Mesothelial cell of epicardium (in vitro differentiated cells): ENCODE measurements around the gene CENPI. TPM values are rescaled to one million over a fixed set of nuclear protein-coding genes. Genes with fewer than 3 reads are reported as not detected.
A peak's percentile ranks its signal among the peaks of the same experiment; 100 is the strongest.
"Not testable (repeated sequence)": the region's sequence is repeated elsewhere in the genome, so short reads cannot be mapped to it uniquely, and the experiment has no call there.

ENCODE experiments used
- DNase-seq, 2 experiments: peaks; one replicate each; pipeline ENCODE4 v3.0.0; 2021; ENCODE audit warnings: low spot score in 2 of 2; ENCODE audit not compliant: unreplicated experiment in 2 of 2
- H3K27ac Mint-ChIP-seq: 2 replicates; pipeline ENCODE4 v1.8.0; 2021; ENCODE audit warnings: mixed read lengths
- H3K27me3 Mint-ChIP-seq: 2 replicates; pipeline ENCODE4 v1.8.0; 2021; ENCODE audit warnings: low read depth, mixed read lengths
- H3K36me3 Mint-ChIP-seq: 2 replicates; pipeline ENCODE4 v1.8.0; 2021; ENCODE audit warnings: mixed read lengths
- H3K4me1 Mint-ChIP-seq: 2 replicates; pipeline ENCODE4 v1.8.0; 2021; ENCODE audit warnings: mixed read lengths
- H3K4me3 Mint-ChIP-seq: 2 replicates; pipeline ENCODE4 v1.8.0; 2021; ENCODE audit warnings: mild to moderate bottlenecking, moderate library complexity, mixed read lengths
- H3K9me3 Mint-ChIP-seq: 2 replicates; pipeline ENCODE4 v1.8.0; 2021; ENCODE audit warnings: mixed read lengths
- total RNA-seq: library from RNA; stranded (reverse); gene quantifications from 3 replicates; pipeline ENCODE4 v1.2.1, GENCODE V29; 2021
- TF ChIP-seq, protein P1 (sequence below): fragments of 200-600 bp; sonication (generic); IDR thresholded peaks from one replicate; pipeline ENCODE4 v1.5.0; 2021; ENCODE audit warnings: antibody characterized with exemption; ENCODE audit not compliant: unreplicated experiment

The CENPI gene, protein sequence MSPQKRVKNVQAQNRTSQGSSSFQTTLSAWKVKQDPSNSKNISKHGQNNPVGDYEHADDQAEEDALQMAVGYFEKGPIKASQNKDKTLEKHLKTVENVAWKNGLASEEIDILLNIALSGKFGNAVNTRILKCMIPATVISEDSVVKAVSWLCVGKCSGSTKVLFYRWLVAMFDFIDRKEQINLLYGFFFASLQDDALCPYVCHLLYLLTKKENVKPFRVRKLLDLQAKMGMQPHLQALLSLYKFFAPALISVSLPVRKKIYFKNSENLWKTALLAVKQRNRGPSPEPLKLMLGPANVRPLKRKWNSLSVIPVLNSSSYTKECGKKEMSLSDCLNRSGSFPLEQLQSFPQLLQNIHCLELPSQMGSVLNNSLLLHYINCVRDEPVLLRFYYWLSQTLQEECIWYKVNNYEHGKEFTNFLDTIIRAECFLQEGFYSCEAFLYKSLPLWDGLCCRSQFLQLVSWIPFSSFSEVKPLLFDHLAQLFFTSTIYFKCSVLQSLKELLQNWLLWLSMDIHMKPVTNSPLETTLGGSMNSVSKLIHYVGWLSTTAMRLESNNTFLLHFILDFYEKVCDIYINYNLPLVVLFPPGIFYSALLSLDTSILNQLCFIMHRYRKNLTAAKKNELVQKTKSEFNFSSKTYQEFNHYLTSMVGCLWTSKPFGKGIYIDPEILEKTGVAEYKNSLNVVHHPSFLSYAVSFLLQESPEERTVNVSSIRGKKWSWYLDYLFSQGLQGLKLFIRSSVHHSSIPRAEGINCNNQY
- 7.7 to 9.6 TPM (median 8.3 TPM) in 3 replicates for total RNA-seq

DNA sequence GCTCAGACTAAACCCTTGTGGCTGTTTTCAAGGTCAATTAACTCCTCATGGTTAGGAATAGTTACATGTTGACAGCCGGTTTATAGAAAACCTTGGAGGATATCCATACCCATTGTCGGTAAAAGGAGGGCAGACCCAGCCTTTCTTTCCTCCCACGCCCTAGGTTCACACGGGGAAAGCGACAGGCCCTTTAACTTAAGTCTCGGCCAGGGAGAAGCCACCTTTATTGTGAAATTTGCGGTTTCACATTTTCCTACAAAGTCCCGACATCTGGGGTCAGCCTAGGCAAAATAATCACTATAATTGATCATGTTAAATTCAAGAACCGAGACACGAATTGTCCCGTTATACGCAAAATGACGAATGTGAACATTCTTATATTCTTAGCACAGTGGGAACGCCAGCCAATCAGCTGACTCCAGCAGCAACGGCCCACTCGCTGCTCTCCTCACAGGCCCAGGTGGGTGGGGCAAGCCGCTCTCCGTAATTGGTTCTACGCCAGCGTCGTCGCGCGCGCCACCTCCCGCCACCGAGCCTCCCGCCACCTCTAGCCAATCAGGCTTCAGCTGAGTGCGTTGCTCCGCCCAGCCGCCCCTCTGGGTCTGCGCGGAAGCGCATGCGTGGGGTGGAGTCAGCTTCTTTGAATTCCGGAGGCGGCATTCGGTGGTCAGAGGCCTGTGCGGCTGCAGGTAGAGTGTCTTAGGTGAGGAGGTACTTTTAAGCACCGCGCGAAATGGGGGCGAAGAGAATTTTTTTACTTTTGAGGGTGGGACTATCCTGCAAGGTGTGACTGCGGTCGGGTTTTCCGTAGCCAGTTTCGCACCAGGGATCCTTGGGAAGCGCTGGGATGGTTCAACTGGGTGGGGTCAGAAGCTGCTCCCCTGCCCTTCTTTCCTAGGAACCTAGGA lies at the start of gene CENPI:
CENPI (plus strand) TSS at position 659 of the 908 bp plus-strand sequence. CDS start 2,867 bp downstream, outside the sequence.
- peak; percentile 82 to 94 for DNase-seq
- TF ChIP-seq, protein P1, sequence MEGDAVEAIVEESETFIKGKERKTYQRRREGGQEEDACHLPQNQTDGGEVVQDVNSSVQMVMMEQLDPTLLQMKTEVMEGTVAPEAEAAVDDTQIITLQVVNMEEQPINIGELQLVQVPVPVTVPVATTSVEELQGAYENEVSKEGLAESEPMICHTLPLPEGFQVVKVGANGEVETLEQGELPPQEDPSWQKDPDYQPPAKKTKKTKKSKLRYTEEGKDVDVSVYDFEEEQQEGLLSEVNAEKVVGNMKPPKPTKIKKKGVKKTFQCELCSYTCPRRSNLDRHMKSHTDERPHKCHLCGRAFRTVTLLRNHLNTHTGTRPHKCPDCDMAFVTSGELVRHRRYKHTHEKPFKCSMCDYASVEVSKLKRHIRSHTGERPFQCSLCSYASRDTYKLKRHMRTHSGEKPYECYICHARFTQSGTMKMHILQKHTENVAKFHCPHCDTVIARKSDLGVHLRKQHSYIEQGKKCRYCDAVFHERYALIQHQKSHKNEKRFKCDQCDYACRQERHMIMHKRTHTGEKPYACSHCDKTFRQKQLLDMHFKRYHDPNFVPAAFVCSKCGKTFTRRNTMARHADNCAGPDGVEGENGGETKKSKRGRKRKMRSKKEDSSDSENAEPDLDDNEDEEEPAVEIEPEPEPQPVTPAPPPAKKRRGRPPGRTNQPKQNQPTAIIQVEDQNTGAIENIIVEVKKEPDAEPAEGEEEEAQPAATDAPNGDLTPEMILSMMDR, result no peak
- no peaks in the 10 kb centered on the region for H3K27me3 Mint-ChIP-seq

DNA sequence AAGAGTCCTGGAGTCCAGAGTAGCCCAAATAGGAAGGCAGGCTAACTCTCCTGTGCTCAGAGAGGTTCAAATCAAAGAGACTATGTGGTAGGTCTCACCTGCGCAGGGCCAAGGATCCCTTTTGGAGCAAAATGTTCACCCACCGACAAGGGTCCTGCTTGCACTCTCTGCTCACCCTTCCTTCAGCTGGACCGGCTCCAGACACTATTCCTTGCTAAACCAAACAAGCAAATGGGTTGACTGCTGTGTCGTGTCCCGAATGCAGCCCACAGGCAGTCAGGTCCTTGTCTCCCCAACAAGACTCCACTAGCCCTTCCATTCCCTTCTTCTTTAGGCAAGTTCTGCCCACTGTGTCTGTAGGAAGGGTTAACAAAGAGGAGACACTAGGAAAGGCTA lies 46.9 kb upstream of the CENPI start:
- Mint-ChIP-seq H3K9me3 (peaks cover 9% of the 10 kb centered on the region), H3K4me3 (peak overlapping the region; percentile 82)
- DNase-seq, result no peak

More for the DNA sequence above, at the start of gene CENPI:
- Mint-ChIP-seq H3K27ac (peak within 1 kb of the TSS; percentile 93), H3K9me3 (peaks cover 14% of the 10 kb centered on the region), H3K36me3 (peaks cover 6% of the 10 kb centered on the region), H3K4me3 (peak within 1 kb of the TSS; percentile 90), H3K4me1 (peaks cover 11% of the 10 kb centered on the region)

DNA sequence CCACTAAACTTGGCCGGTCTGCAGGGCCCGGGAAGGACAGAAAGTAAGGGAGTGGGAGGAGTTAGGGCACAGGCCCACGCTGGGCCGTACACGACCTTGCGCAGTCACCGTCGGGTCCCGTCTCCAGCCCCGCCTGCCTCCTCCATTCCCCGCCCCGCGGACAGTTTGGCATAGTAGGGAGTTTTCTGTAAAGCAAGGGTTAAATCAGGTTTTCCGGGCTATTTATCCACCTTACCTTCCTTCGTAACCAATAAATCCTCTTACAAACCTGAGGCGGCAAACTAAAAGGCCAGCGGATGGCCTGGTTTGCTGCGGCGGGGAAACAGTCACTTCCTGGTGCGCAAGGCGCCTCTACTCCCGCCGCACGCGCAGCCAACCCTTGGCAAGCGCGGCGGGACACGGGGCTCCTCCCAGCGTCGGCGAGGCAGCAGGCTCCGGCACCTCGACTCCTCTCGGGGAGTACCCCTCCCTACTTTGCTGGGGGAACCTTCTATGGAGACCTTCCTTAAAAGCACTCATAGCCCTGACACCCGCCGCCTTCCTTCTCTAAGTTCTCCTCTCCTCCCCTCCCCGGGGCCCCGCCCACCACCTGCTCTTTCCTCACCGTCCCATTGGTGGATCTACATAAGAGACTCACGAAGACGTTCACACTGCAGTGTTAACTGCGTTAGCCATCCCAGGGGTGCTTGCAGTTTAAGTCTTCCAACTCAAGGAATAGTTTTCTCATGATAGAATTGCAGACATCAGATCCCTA lies 46.3 kb upstream of the CENPI start, which contains the start of gene TRMT2B:
TRMT2B (minus strand) TSS at position 563 of the 754 bp plus-strand sequence. CDS start 9,822 bp downstream, outside the sequence.
- Mint-ChIP-seq H3K9me3 (peaks cover 12% of the 10 kb centered on the region), H3K36me3 (peaks cover 5% of the 10 kb centered on the region), H3K27ac (peak within 1 kb of the TSS; percentile 93), H3K27me3 (no peaks in the 10 kb centered on the region), H3K4me3 (peak within 1 kb of the TSS; percentile 82), H3K4me1 (peaks cover 2% of the 10 kb centered on the region)
- peak; percentile 38 to 67 for DNase-seq
- TF ChIP-seq, protein P1, result no peak

More for the DNA sequence above, 46.9 kb upstream of the CENPI start:
- TF ChIP-seq, protein P1, result no peak
- Mint-ChIP-seq H3K4me1 (peaks cover 2% of the 10 kb centered on the region), H3K27ac (peak overlapping the region; percentile 93), H3K27me3 (no peaks in the 10 kb centered on the region), H3K36me3 (peaks cover 5% of the 10 kb centered on the region)

DNA sequence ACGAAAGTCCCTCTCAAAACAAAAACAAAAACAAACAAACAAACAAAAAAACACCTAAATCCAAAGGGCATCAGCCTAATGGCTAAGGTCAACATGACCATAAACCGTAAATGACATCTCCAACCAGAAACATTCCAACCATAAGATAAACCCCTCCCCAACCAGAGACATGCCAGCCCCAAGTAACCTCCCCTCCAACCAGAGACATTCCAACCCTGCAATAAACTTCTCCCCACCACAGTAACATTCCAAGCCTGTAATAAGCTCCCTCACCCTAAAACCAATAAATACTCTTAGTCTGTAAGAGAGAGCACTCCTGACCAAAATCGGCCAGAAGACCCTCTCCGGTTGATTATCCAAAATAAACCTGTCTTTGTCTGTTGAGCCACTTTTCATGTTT lies 41.5 kb upstream of the CENPI start:
- H3K4me3 Mint-ChIP-seq, H3K36me3 Mint-ChIP-seq, H3K27ac Mint-ChIP-seq, H3K27me3 Mint-ChIP-seq, H3K4me1 Mint-ChIP-seq, DNase-seq: not testable (repeated sequence)
- H3K9me3 Mint-ChIP-seq, result peaks cover 22% of the 10 kb centered on the region

DNA sequence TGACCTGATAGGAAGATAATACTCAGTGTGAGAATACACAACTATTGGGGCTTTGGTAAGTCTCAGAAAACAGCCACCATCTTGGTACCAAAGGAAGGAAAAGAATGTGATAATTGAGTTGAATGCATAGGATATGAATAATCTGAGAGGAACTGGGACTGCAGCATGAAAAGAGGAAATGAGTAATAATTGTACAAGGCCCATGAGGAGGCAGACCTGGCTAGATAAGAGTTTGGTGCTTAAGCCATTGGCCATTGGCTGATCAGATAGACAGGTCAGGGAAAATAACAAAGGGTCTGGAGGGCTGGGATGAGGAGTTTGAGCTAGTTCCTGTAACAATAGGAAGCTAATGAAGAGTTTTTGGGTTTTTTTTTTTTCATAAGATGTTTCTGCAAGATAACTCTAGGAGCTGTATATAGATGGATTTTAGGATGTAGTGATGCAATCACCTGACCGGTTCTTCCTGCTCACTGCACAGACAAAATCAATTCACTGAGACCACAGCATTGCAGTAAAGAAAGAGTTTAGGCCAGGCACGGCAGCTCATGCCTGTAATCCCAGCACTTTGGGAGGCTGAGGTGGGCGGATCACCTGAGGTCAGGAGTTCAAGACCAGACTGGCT lies 40.8 kb upstream of the CENPI start:
- H3K27me3 Mint-ChIP-seq, result no peaks in the 10 kb centered on the region
- H3K36me3 Mint-ChIP-seq, result no peaks in the 10 kb centered on the region
- no peaks in the 10 kb centered on the region for H3K4me1 Mint-ChIP-seq
- TF ChIP-seq, protein P1, result no peak
- peaks cover 19% of the 10 kb centered on the region for H3K9me3 Mint-ChIP-seq
- no peak overlapping the region for H3K4me3 Mint-ChIP-seq
- H3K27ac Mint-ChIP-seq, result no peak overlapping the region
- DNase-seq, result no peak
